ENCODE measurements around the gene DOCK4.

DNA sequence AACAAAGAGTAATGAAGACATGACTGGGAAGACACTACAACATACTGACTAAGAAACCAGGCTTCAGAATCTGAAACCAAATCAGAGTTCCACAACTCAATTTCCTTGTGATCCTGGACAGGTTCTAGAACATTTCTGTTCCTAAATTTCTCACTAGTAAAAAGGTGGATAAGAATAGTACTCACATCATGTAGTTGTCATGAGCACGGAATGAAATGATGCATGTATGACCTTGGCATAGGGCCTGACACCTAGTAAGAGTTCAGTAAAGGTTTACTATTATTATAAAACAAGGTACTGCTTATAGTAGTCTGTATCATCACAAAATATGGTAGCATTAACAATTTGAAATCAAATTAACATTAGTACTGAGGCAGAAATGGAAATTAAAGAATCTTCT, 19.9 kb downstream of the DOCK4 start:
- no peak for TF ChIP-seq POLR2AphosphoS5 (IDR thresholded peaks at IDR 0.05)
- TF ChIP-seq, protein P1, sequence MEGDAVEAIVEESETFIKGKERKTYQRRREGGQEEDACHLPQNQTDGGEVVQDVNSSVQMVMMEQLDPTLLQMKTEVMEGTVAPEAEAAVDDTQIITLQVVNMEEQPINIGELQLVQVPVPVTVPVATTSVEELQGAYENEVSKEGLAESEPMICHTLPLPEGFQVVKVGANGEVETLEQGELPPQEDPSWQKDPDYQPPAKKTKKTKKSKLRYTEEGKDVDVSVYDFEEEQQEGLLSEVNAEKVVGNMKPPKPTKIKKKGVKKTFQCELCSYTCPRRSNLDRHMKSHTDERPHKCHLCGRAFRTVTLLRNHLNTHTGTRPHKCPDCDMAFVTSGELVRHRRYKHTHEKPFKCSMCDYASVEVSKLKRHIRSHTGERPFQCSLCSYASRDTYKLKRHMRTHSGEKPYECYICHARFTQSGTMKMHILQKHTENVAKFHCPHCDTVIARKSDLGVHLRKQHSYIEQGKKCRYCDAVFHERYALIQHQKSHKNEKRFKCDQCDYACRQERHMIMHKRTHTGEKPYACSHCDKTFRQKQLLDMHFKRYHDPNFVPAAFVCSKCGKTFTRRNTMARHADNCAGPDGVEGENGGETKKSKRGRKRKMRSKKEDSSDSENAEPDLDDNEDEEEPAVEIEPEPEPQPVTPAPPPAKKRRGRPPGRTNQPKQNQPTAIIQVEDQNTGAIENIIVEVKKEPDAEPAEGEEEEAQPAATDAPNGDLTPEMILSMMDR (IDR thresholded peaks at IDR 0.05): no peak
- TF ChIP-seq POLR2A (IDR thresholded peaks at IDR 0.05): no peak
